ENCODE data around the gene MRPS9.

The MRPS9 gene

GRCh38 chr2:105078906-105079495, 41.1 kb downstream of the MRPS9 start:
- peak; percentile 3 for DNase-seq (ENCODE audit: low read depth)

- DNase-seq (ENCODE audit: low read depth), result no peak
Measured at GRCh38 chr2:105080461-105080860, 42.6 kb downstream of the MRPS9 start.

- peak; percentile 38 for DNase-seq (ENCODE audit: low read depth)
Measured at GRCh38 chr2:105081006-105081601, 43.2 kb downstream of the MRPS9 start.

- no peak for DNase-seq (ENCODE audit: low read depth)
Measured at GRCh38 chr2:105082107-105082506, 44.2 kb downstream of the MRPS9 start.

GRCh38 chr2:105085525-105085924, 47.7 kb downstream of the MRPS9 start:
- DNase-seq (ENCODE audit: low read depth), result no peak

GRCh38 chr2:105087273-105087672, 49.4 kb downstream of the MRPS9 start:
- DNase-seq (ENCODE audit: low read depth), result no peak

- DNase-seq (ENCODE audit: low read depth), result no peak
Measured at GRCh38 chr2:105090091-105090490, 52.2 kb downstream of the MRPS9 start.

GRCh38 chr2:105092797-105093196, 54.9 kb downstream of the MRPS9 start:
- no peak for DNase-seq (ENCODE audit: low read depth)

GRCh38 chr2:105099153-105099552, 61.3 kb downstream of the MRPS9 start:
- no peak for DNase-seq (ENCODE audit: low read depth)

GRCh38 chr2:105100046-105100840, 62.4 kb downstream of the MRPS9 start:
- no peak for DNase-seq (ENCODE audit: low read depth)

GRCh38 chr2:105102001-105102400, 64.1 kb downstream of the MRPS9 start:
- DNase-seq (ENCODE audit: low read depth), result no peak

- peak; percentile 84 for DNase-seq (ENCODE audit: low read depth)
Measured at GRCh38 chr2:105102963-105103421, 65.1 kb downstream of the MRPS9 start.

- DNase-seq (ENCODE audit: low read depth), result no peak
Measured at GRCh38 chr2:105103481-105103880, 65.6 kb downstream of the MRPS9 start.

- DNase-seq (ENCODE audit: low read depth), result peak; percentile 90
Measured at GRCh38 chr2:105104208-105104731, 66.4 kb downstream of the MRPS9 start.

GRCh38 chr2:105110295-105110829, 72.5 kb downstream of the MRPS9 start:
- DNase-seq (ENCODE audit: low read depth), result no peak

GRCh38 chr2:105111365-105112150, 73.7 kb downstream of the MRPS9 start:
- DNase-seq (ENCODE audit: low read depth), result no peak

- DNase-seq (ENCODE audit: low read depth), result no peak
Measured at GRCh38 chr2:105112345-105112744, 74.5 kb downstream of the MRPS9 start.

GRCh38 chr2:105113616-105114291, 75.9 kb downstream of the MRPS9 start:
- no peak for DNase-seq (ENCODE audit: low read depth)

- peak; percentile 70 for DNase-seq (ENCODE audit: low read depth)
Measured at GRCh38 chr2:105114551-105114950, 76.7 kb downstream of the MRPS9 start.

- no peak for DNase-seq (ENCODE audit: low read depth)
Measured at GRCh38 chr2:105116348-105116747, 78.5 kb downstream of the MRPS9 start.

- peak; percentile 11 for DNase-seq (ENCODE audit: low read depth)
Measured at GRCh38 chr2:105117565-105117964, 79.7 kb downstream of the MRPS9 start.

Measured in EH (cell line).